GM20431 (cell line): ENCODE data around the gene BEND5.

Source experiments
- in situ Hi-C: fragments of 300-500 bp; cut with MseI, MboI; formaldehyde crosslinking; loops from one replicate; pipeline ENCODE4 v1.15.0; 2020; ENCODE audit warnings: low sequenced_read_pairs; ENCODE audit not compliant: unreplicated experiment

Gene BEND5

GRCh38 chr1:48767975-48768510 is 8.6 kb downstream of the BEND5 start:
- in situ Hi-C loops: no loop called here

- in situ Hi-C loops: no loop called here
Measured at GRCh38 chr1:48765335-48765734, 11.4 kb downstream of the BEND5 start.

GRCh38 chr1:48761986-48762385 is 14.7 kb downstream of the BEND5 start:
- in situ Hi-C loops: no loop called here

- in situ Hi-C loops: no loop called here
Measured at GRCh38 chr1:48761411-48761810, 15.3 kb downstream of the BEND5 start.

- in situ Hi-C loops: no loop called here
Measured at GRCh38 chr1:48760857-48761256, 15.8 kb downstream of the BEND5 start.

- in situ Hi-C loops: no loop called here
Measured at GRCh38 chr1:48758976-48759375, 17.7 kb downstream of the BEND5 start.

GRCh38 chr1:48757363-48757762 is 19.3 kb downstream of the BEND5 start:
- in situ Hi-C loops: no loop called here

- in situ Hi-C loops: no loop called here
Measured at GRCh38 chr1:48756683-48757316, 19.9 kb downstream of the BEND5 start.

GRCh38 chr1:48753293-48753692 is 23.4 kb downstream of the BEND5 start:
- in situ Hi-C loops: no loop called here

- in situ Hi-C loops: no loop called here
Measured at GRCh38 chr1:48750109-48750508, 26.6 kb downstream of the BEND5 start.

- in situ Hi-C loops: no loop called here
Measured at GRCh38 chr1:48749068-48749467, 27.6 kb downstream of the BEND5 start.

- in situ Hi-C loops: no loop called here
Measured at GRCh38 chr1:48746906-48747305, 29.8 kb downstream of the BEND5 start.

GRCh38 chr1:48744032-48744431 is 32.7 kb downstream of the BEND5 start:
- in situ Hi-C loops: no loop called here

- in situ Hi-C loops: no loop called here
Measured at GRCh38 chr1:48743480-48743879, 33.2 kb downstream of the BEND5 start.

- in situ Hi-C loops: no loop called here
Measured at GRCh38 chr1:48741380-48741779, 35.3 kb downstream of the BEND5 start.

- in situ Hi-C loops: no loop called here
Measured at GRCh38 chr1:48740621-48741020, 36.1 kb downstream of the BEND5 start.

GRCh38 chr1:48739091-48739490 is 37.6 kb downstream of the BEND5 start:
- in situ Hi-C loops: no loop called here

GRCh38 chr1:48738356-48738755 is 38.3 kb downstream of the BEND5 start:
- in situ Hi-C loops: no loop called here

GRCh38 chr1:48735796-48736195 is 40.9 kb downstream of the BEND5 start:
- in situ Hi-C loops: no loop called here

- in situ Hi-C loops: no loop called here
Measured at GRCh38 chr1:48730164-48730910, 46.4 kb downstream of the BEND5 start.

- in situ Hi-C loops: no loop called here
Measured at GRCh38 chr1:48728584-48728983, 48.1 kb downstream of the BEND5 start.
